Uterus (tissue), 4 donors: ENCODE measurements around the gene KRT82. TPM values are rescaled to one million over a fixed set of nuclear protein-coding genes. Genes with fewer than 3 reads are reported as not detected.

ENCODE experiments used
- DNase-seq, 2 donors: peaks; one replicate each; pipeline ENCODE4 v3.0.0-alpha.2; 2019 to 2020
- H3K27ac ChIP-seq, 2 donors: fragments of 200-600 bp; sonication (generic); 1 replicate in 1 of 2; 2 replicates in 1 of 2; pipeline ENCODE4 v1.5.1; 2016 to 2018
- H3K27me3 ChIP-seq, 2 donors: fragments of 200-600 bp; sonication (generic); one replicate each; pipeline ENCODE4 v1.5.1; 2018 to 2019; ENCODE audit warnings: control low read depth in 1 of 2
- H3K36me3 ChIP-seq, 2 donors: fragments of 200-600 bp; sonication (generic); one replicate each; pipeline ENCODE4 v1.5.1; 2019; ENCODE audit warnings: control low read depth in 1 of 2
- H3K4me1 ChIP-seq, 2 donors: fragments of 200-600 bp; sonication (generic); one replicate each; pipeline ENCODE4 v1.5.1; 2018 to 2019; ENCODE audit warnings: control low read depth in 1 of 2
- H3K4me3 ChIP-seq, 2 donors: fragments of 200-600 bp; sonication (generic); 1 replicate in 1 of 2; 2 replicates in 1 of 2; pipeline ENCODE4 v1.5.1; 2018 to 2019; ENCODE audit warnings: mild to moderate bottlenecking in 1 of 2
- H3K9me3 ChIP-seq, 2 donors: fragments of 200-600 bp; sonication (generic); one replicate each; pipeline ENCODE4 v1.5.1; 2019; ENCODE audit warnings: control low read depth in 1 of 2
- CTCF ChIP-seq, 4 experiments: fragments of 200-600 bp in 2 of 4; fragments of 450-650 bp in 2 of 4; sonication (generic) in 2 of 4; IDR thresholded peaks; one replicate each; pipeline ENCODE4 v1.5.1; 2016 to 2019; ENCODE audit warnings: antibody characterized with exemption in 4 of 4, mild to moderate bottlenecking in 2 of 4, moderate library complexity in 1 of 4
- POLR2A ChIP-seq, 2 donors: fragments of 450-650 bp; IDR thresholded peaks; one replicate each; pipeline ENCODE4 v1.6.1; 2016; ENCODE audit warnings: antibody characterized with exemption in 2 of 2, mild to moderate bottlenecking in 1 of 2, moderate library complexity in 1 of 2
- intact Hi-C: fragments of 100-400 bp; cut with DNase I; formaldehyde crosslinking; loops from one replicate; pipeline ENCODE4 v1.15.1; 2023; ENCODE audit warnings: low total_unique reads
- total RNA-seq, 4 donors: library from RNA; depleted of rRNA in 3 of 4; stranded (reverse); fragments of >200 nt in 3 of 4; gene quantifications; one replicate each; pipeline versions ENCODE4 v1.1.0 to v1.2.4, GENCODE V29; 2014 to 2023
- donor health status: DM: yes; HTN: yes; CAD: no.

KRT82 gene
- total RNA-seq, 4 donors from 2014 or later = not detected

- no peak overlapping the region for H3K4me3 ChIP-seq
- no peaks in the 10 kb centered on the region for H3K4me1 ChIP-seq
- H3K36me3 ChIP-seq = no peaks in the 10 kb centered on the region
- no peaks in the 10 kb centered on the region for H3K27me3 ChIP-seq
- intact Hi-C loops = no loop called here
- no peaks in the 10 kb centered on the region for H3K9me3 ChIP-seq
- H3K27ac ChIP-seq = no peak overlapping the region
- no peak for DNase-seq
- no peak for TF ChIP-seq CTCF (IDR thresholded peaks at IDR 0.05)
- no peak for TF ChIP-seq POLR2A (IDR thresholded peaks at IDR 0.05)
Observed at GRCh38 chr12:52360663-52361271, 45.4 kb downstream of the KRT82 start.

GRCh38 chr12:52360106-52360662 is 46.0 kb downstream of the KRT82 start:
- H3K4me1 ChIP-seq = no peaks in the 10 kb centered on the region
- H3K27ac ChIP-seq = no peak overlapping the region
- H3K4me3 ChIP-seq = no peak overlapping the region
- H3K9me3 ChIP-seq = no peaks in the 10 kb centered on the region
- H3K36me3 ChIP-seq = no peaks in the 10 kb centered on the region
- intact Hi-C loops = no loop called here
- DNase-seq = no peak
- TF ChIP-seq CTCF (IDR thresholded peaks at IDR 0.05) (no peak), POLR2A (IDR thresholded peaks at IDR 0.05) (no peak)
- H3K27me3 ChIP-seq = no peaks in the 10 kb centered on the region

- H3K4me1 ChIP-seq = no peaks in the 10 kb centered on the region
- TF ChIP-seq CTCF (IDR thresholded peaks at IDR 0.05) (no peak), POLR2A (IDR thresholded peaks at IDR 0.05) (no peak)
- DNase-seq = no peak
- H3K9me3 ChIP-seq = no peaks in the 10 kb centered on the region
- no peaks in the 10 kb centered on the region for H3K27me3 ChIP-seq
- H3K36me3 ChIP-seq = no peaks in the 10 kb centered on the region
- no peak overlapping the region for H3K27ac ChIP-seq
- intact Hi-C loops = no loop called here
- no peak overlapping the region for H3K4me3 ChIP-seq
Observed at GRCh38 chr12:52359621-52360061, 46.5 kb downstream of the KRT82 start.

- intact Hi-C loops = no loop called here
- DNase-seq = no peak
- Histone ChIP-seq H3K4me3 (no peak overlapping the region), H3K4me1 (no peaks in the 10 kb centered on the region), H3K27ac (no peak overlapping the region), H3K27me3 (no peaks in the 10 kb centered on the region), H3K36me3 (no peaks in the 10 kb centered on the region), H3K9me3 (no peaks in the 10 kb centered on the region)
- TF ChIP-seq POLR2A (IDR thresholded peaks at IDR 0.05) = no peak
- no peak for TF ChIP-seq CTCF (IDR thresholded peaks at IDR 0.05)
Observed at GRCh38 chr12:52358575-52359350, 47.4 kb downstream of the KRT82 start.
